Measurements from ENCODE around the gene TCOF1.

TCOF1 gene

GRCh38 chr5:150431048-150431447 is 73.6 kb downstream of the TCOF1 start:
- DNase-seq (ENCODE audit: low read depth) = no peak

GRCh38 chr5:150431574-150431973 is 74.1 kb downstream of the TCOF1 start:
- no peak for DNase-seq (ENCODE audit: low read depth)

GRCh38 chr5:150434464-150434863 is 77.0 kb downstream of the TCOF1 start:
- DNase-seq (ENCODE audit: low read depth) = no peak

- peak; percentile 63 for DNase-seq (ENCODE audit: low read depth)
Observed at GRCh38 chr5:150436141-150436680, 78.7 kb downstream of the TCOF1 start.

- DNase-seq (ENCODE audit: low read depth) = no peak
Observed at GRCh38 chr5:150438873-150439546, 81.5 kb downstream of the TCOF1 start.

- no peak for DNase-seq (ENCODE audit: low read depth)
Observed at GRCh38 chr5:150440948-150441812, 83.7 kb downstream of the TCOF1 start.

GRCh38 chr5:150441813-150442698 is 84.6 kb downstream of the TCOF1 start:
- DNase-seq (ENCODE audit: low read depth) = no peak

- DNase-seq (ENCODE audit: low read depth) = no peak
Observed at GRCh38 chr5:150442699-150443080, 85.2 kb downstream of the TCOF1 start.

GRCh38 chr5:150443242-150444075 is 86.0 kb downstream of the TCOF1 start:
- DNase-seq (ENCODE audit: low read depth) = no peak

- DNase-seq (ENCODE audit: low read depth) = no peak
Observed at GRCh38 chr5:150444770-150445169, 87.3 kb downstream of the TCOF1 start.

GRCh38 chr5:150446088-150446487 is 88.6 kb downstream of the TCOF1 start:
- no peak for DNase-seq (ENCODE audit: low read depth)

- DNase-seq (ENCODE audit: low read depth) = no peak
Observed at GRCh38 chr5:150446583-150446982, 89.1 kb downstream of the TCOF1 start.

- no peak for DNase-seq (ENCODE audit: low read depth)
Observed at GRCh38 chr5:150447188-150447587, 89.7 kb downstream of the TCOF1 start.

- DNase-seq (ENCODE audit: low read depth) = no peak
Observed at GRCh38 chr5:150448334-150448733, 90.8 kb downstream of the TCOF1 start.

GRCh38 chr5:150448952-150449516 is 91.5 kb downstream of the TCOF1 start:
- no peak for DNase-seq (ENCODE audit: low read depth)

Data from CMK (cell line).